Stimulated activated naive CD4-positive, alpha-beta T cell (primary cell): ENCODE results near the gene CHRNB4.

ENCODE experiments used
- DNase-seq, 6 experiments: peaks; one replicate each; lab custom pipeline; 2025; lab: John Stamatoyannopoulos, UW

Gene CHRNB4

GRCh38 chr15:78668987-78669386 is 28.0 kb upstream of the CHRNB4 start:
- no peak for DNase-seq

GRCh38 chr15:78667578-78668236 is 26.7 kb upstream of the CHRNB4 start:
- DNase-seq, result no peak

- DNase-seq, result no peak
Observed at GRCh38 chr15:78666010-78666409, 25.0 kb upstream of the CHRNB4 start.

- DNase-seq, result no peak
Observed at GRCh38 chr15:78663703-78664102, 22.7 kb upstream of the CHRNB4 start.

GRCh38 chr15:78662028-78662427 is 21.0 kb upstream of the CHRNB4 start:
- DNase-seq, result no peak

- no peak for DNase-seq
Observed at GRCh38 chr15:78661001-78661400, 20.0 kb upstream of the CHRNB4 start.

- DNase-seq, result no peak
Observed at GRCh38 chr15:78660584-78660983, 19.6 kb upstream of the CHRNB4 start.

- no peak for DNase-seq
Observed at GRCh38 chr15:78658823-78659222, 17.8 kb upstream of the CHRNB4 start.

- DNase-seq, result no peak
Observed at GRCh38 chr15:78654272-78654671, 13.3 kb upstream of the CHRNB4 start.

- DNase-seq, result no peak
Observed at GRCh38 chr15:78651930-78652615, 11.1 kb upstream of the CHRNB4 start.

GRCh38 chr15:78651007-78651406 is 10.0 kb upstream of the CHRNB4 start:
- no peak for DNase-seq

GRCh38 chr15:78650022-78650421 is 9.0 kb upstream of the CHRNB4 start:
- DNase-seq, result no peak

- DNase-seq, result no peak
Observed at GRCh38 chr15:78645009-78645408, 4.0 kb upstream of the CHRNB4 start.

- no peak for DNase-seq
Observed at GRCh38 chr15:78642331-78642730, 1.3 kb upstream of the CHRNB4 start.

GRCh38 chr15:78641749-78642275 is 802 bp upstream of the CHRNB4 start:
- DNase-seq, result no peak

- DNase-seq, result no peak
Observed at GRCh38 chr15:78640527-78641101, 396 bp downstream of the CHRNB4 start.

- peak in 5 of 6 experiments; percentile 2 to 40 (median 14) for DNase-seq
Observed at GRCh38 chr15:78638658-78639314, 2.2 kb downstream of the CHRNB4 start.

- no peak for DNase-seq
Observed at GRCh38 chr15:78637776-78638435, 3.1 kb downstream of the CHRNB4 start.

- DNase-seq, result no peak
Observed at GRCh38 chr15:78636378-78636859, 4.6 kb downstream of the CHRNB4 start.

GRCh38 chr15:78635346-78635745 is 5.7 kb downstream of the CHRNB4 start:
- no peak for DNase-seq

GRCh38 chr15:78634210-78635145 is 6.5 kb downstream of the CHRNB4 start:
- DNase-seq, result no peak
